GM18868 (cell line): Measurements from ENCODE around the gene OPRM1.
"Not testable (repeated sequence)": the region's sequence is repeated elsewhere in the genome, so short reads cannot be mapped to it uniquely, and the experiment has no call there.

ENCODE experiments used
- ATAC-seq: cut with Tn5 transposase; IDR thresholded peaks from one replicate; pipeline ENCODE4 v1.9.1; 2021; ENCODE audit warnings: mild to moderate bottlenecking, moderate library complexity; ENCODE audit not compliant: unreplicated experiment

OPRM1 gene

GRCh38 chr6:154234019-154234772 lies 195.2 kb downstream of the OPRM1 start:
- peak; percentile 71 for ATAC-seq

DNA sequence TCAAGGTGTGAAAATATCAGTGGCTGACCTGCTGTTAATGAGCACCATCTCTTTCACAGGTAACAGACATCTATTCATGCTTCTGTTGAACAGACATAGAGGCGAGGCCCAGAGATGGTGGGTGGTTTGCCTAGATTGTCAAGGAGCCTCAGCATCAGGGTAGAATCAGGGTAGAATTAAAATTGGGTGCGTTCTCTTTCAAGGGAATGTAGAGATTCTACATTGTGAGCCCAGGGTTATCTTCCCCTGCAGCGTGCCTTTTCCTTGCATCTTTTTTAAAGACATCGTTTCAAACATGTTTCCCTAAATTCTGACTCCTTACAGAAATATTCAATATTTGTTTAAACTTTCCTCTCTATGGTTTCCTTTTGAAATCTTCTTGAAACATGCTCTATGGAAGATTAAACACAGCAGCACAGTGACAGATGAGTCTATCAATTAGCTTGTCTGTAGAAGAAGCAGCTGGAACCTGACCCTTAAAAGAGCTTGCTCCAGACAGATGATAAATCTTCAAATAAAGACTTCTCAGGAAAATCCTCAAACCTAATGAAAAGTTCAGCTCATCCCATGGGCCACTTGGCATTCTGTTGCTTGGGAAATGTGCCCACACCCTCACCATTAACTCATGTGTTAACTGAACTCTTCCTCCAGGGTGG lies 197.7 kb downstream of the OPRM1 start:
- ATAC-seq: no peak

- ATAC-seq: no peak
Observed at GRCh38 chr6:154238831-154239230, 199.8 kb downstream of the OPRM1 start.

- no peak for ATAC-seq
Observed at GRCh38 chr6:154239392-154239791, 200.4 kb downstream of the OPRM1 start.

GRCh38 chr6:154241061-154241460 lies 202.0 kb downstream of the OPRM1 start:
- not testable (repeated sequence) for ATAC-seq

DNA sequence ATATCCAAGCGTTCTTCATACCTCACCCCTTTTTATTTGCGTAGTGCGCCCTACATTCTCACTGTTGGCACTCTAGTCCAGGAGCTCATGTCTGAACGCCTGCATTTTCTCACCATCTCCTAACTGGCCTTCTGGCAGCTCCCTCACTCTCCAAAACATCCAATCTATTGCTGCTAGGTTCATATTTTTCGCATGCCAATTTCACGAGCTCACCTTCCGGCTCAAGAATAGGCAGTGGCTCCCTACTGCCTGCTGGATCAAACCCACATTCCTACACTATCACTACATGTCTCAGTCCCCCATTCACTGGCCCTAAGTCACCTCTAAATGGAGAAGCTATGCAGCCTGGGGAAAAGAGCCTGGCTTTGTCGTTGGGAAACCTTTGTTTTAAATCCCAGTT lies 202.5 kb downstream of the OPRM1 start:
- no peak for ATAC-seq

- no peak for ATAC-seq
Observed at GRCh38 chr6:154242617-154243357, 203.7 kb downstream of the OPRM1 start.

DNA sequence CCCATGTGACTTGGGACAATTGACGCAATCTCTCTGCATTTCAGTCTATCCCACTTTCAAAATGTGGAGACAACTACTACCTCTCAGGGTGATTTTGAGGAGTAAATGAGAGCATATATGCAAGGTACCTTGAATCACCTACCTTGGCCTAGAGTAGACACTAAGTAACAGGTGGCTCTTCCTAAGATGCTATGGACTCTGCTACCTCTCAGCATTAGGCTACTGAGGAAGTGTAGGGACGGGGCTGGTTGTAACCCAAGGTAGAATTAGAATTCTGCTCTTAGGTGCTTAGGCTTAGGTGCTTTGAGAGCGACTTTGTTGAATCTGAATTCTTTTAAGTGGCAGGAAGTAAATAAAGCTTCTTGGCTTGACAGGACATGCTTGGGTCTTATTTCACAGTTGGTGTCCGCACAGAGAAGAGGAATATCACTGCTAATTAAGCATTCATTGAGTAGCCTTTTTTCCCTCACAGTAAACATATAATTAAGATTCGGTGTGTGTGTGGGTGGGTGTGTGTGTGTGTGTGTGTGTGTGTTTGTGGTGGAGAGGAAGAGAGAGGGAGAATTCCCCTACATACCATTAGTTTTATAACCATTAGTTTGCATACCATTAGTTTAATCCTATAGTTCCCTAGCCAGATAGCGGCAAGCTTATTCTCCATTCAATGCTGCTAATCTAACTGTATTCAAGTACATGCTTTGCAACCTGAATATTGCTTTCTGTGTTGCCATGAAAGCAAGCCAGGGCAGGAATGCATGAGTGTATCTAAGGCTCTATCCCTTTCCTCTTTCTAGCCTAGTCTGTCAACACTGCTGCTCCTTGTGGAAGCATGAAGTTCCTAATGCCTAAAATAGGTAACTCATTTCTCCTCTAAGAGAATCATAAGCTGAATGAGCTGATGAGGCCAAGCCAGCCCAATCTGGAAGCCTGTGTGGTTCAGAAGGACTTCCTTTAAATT lies 205.0 kb downstream of the OPRM1 start:
- no peak for ATAC-seq

DNA sequence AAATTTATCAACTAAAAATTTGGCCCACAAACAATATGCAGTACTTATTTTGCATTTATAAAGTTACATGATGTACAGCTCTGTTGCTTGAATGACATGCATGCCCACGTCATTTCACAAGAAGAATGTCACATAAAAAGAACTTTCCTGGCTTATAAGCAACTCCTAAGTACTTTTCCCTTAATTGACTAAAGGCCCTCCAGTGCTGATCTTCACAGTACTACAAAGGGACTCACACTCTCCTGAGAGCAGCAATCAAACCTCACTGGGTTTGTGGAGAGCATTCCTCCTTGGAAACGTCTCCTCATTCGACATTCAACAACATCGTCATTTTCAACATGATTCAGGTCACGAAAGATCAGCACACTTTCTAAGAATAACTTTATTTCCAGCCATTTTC lies 206.5 kb downstream of the OPRM1 start:
- ATAC-seq: no peak

- no peak for ATAC-seq
Observed at GRCh38 chr6:154246723-154247118, 207.7 kb downstream of the OPRM1 start.

DNA sequence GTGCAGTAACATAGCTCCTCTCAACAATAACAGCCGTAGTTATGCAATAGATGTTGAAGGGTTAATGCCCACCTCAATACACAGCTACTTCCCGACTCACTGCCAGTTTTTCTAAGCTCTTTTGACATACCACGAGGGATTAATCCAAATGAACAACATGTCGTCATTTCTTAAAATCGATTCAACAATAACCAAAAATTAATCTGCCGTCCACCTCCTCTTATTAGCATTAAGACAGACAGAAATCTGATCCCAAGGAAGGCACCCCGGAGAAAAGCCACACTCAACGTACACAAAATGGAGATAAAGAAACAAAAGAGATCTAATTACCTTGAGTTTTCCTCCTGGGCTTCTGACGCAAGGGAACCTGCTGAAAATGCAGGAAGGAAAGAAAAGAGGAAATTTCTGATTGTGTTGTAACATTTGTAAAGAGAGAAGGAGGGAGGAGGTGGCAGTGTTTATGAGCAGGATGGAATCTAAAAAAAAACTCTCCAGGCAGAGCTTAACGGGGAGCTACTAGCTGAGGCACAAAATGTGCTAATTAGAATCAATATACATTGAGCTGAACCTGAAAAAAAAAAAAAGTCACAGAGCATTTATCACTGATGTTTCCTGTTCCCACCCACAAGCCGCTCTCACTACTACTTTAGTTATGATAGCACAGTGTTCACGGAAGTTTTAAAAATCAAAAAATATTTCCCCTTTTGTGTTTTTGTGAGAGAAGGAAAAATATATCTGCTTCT lies 208.2 kb downstream of the OPRM1 start:
- ATAC-seq: peak; percentile 36

DNA sequence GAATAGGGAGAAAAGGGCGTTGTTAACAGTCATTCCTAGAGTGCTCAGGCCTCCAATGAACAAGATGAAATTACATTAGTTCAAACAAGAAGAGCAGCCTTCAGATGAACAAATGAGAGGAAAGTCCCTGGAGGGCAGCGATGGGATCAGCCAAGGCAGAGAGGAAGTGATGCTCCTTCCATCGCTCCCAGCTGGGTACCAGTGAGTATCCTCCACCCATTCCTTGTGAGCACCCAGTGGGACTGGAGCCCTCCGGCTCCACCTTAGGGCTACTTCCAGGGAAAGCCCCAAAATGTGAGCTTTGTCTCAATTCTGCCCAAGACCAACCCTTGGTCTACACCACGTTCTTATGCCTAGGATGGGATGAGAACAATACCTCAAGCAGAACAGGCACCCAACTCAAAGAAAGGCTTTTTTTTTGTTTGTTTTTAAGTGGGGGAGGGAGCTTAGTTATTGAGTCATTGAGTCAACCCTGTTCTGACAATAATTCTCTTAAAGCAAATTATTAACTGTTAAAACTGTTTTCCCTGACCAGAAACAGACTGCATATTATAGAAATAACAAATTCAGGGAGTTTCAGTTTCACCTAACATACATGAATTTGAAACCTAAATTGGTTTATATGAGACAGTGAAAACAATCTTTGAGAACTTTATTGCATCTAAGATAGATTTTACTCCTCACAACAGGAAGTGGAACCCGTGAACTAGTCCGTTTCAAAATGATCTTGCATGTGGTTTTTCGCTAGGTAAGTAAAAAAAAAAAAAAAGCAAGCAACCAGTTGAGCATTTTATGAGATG lies 210.7 kb downstream of the OPRM1 start:
- ATAC-seq: peak; percentile 78

DNA sequence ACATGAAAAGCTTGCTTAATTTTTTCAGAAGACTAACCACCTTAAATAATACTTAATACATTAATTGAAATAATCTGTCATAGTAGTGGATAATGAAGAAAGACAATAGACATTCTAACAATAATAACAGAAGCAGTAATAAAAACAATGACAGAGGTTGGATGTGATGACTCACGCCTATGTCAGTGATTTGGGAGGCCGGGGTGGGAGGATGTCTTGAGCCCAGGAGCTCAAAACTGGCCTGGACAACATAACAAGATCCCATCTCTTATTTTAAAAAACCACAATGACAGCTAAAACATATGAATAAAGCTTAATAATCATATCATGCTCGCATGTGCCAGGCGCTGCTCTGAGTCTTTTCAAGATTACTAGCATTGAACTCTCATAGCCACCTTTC lies 212.1 kb downstream of the OPRM1 start:
- no peak for ATAC-seq

DNA sequence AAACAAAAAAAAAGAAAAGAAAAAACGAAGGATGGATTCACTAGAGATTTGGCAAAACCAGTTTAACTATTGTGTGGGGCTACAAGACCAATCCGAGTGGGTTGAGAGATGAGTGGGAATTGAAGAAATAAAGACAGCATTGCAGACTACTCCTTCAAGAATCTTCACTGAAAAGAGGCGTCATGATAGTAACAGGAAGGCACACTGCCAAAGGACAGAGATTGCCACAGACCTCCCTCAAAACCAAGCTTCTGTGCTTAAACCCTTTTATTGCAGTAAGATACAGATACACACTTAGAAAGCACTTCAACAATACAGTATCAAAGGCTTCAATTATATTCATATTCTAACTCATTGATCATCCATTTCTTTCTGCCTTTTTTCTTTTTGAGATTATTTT lies 213.6 kb downstream of the OPRM1 start:
- no peak for ATAC-seq

- no peak for ATAC-seq
Observed at GRCh38 chr6:154257067-154257466, 218.0 kb downstream of the OPRM1 start.

DNA sequence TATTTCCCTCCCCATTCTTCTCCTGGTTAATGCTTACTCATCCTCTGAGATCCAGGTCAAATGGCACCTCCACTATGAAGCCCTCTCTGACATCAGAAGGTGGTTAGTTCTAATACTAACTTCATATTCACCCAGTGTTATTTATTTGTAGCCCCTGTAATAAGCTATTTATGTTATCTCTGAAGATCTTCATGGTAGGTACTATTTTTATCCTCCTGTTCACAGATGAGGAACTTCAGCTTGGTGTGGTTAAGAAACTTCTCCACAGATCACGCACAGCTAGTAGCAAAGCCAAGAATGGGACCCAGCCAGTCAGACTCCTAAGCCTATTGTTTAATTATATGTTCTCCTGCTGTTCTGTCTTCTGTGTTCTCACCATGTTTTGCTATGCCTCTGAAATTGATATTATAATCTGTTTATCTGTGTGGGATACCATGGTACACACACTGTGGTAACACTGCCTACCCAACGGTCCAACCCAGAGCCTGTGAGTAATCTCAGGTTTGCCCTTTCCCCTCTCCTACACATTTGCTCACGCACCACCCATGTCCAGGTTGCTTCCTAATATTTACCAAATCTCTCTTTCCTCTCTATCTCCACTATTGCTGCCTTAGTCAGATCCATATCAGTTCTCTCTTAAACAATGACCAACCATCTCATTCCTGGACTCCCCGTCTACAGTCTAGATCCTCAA lies 219.2 kb downstream of the OPRM1 start:
- ATAC-seq: peak; percentile 83

- ATAC-seq: peak; percentile 15
Observed at GRCh38 chr6:154261688-154262397, 222.8 kb downstream of the OPRM1 start.

- ATAC-seq: no peak
Observed at GRCh38 chr6:154266560-154267099, 227.6 kb downstream of the OPRM1 start.
